Measurements from ENCODE around the gene MPZL2. TPM values are rescaled to one million over a fixed set of nuclear protein-coding genes. Genes with fewer than 3 reads are reported as not detected.

MPZL2 gene
- total RNA-seq, 1 experiment from 2014 or later: 1.2 TPM

DNA sequence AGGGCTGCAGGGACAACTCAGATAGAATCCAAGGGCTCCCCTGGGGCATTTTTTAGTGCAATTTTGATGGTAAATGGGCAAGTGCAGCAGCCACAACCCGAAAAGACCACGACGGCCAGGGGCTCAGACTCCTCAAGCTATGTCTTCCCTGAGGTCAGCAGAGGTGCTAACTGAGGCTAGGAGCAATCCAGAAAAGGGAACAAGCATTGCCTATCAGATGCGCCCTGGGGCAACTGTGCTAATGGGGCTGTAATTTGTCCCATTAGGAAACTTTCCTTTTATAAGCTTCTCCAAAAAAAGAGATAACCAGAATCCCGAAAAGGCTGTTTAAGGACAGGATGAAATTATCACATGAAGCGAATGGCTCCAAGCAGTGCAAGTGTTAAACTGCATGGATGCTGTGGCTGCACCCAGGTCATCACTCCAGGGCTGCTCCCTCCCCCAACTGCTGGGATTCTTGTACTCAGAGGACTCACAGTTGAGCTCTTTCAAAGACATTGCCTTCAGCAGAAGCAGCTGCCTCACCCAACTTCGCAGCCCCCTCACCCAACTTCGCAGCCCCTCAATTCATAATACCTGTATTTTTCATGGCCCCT, 37.6 kb upstream of the MPZL2 start (continued):
- TF ChIP-seq, protein P1, sequence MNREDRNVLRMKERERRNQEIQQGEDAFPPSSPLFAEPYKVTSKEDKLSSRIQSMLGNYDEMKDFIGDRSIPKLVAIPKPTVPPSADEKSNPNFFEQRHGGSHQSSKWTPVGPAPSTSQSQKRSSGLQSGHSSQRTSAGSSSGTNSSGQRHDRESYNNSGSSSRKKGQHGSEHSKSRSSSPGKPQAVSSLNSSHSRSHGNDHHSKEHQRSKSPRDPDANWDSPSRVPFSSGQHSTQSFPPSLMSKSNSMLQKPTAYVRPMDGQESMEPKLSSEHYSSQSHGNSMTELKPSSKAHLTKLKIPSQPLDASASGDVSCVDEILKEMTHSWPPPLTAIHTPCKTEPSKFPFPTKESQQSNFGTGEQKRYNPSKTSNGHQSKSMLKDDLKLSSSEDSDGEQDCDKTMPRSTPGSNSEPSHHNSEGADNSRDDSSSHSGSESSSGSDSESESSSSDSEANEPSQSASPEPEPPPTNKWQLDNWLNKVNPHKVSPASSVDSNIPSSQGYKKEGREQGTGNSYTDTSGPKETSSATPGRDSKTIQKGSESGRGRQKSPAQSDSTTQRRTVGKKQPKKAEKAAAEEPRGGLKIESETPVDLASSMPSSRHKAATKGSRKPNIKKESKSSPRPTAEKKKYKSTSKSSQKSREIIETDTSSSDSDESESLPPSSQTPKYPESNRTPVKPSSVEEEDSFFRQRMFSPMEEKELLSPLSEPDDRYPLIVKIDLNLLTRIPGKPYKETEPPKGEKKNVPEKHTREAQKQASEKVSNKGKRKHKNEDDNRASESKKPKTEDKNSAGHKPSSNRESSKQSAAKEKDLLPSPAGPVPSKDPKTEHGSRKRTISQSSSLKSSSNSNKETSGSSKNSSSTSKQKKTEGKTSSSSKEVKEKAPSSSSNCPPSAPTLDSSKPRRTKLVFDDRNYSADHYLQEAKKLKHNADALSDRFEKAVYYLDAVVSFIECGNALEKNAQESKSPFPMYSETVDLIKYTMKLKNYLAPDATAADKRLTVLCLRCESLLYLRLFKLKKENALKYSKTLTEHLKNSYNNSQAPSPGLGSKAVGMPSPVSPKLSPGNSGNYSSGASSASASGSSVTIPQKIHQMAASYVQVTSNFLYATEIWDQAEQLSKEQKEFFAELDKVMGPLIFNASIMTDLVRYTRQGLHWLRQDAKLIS (CRISPR knock-in tag; IDR thresholded peaks at IDR 0.05; ENCODE audit: borderline replicate concordance): no peak
- TF ChIP-seq ELF4 (CRISPR knock-in tag; IDR thresholded peaks at IDR 0.05; ENCODE audit: low read depth) (no peak), SMAD3 (CRISPR knock-in tag; IDR thresholded peaks at IDR 0.05; ENCODE audit: borderline replicate concordance) (no peak), ZSCAN18 (CRISPR knock-in tag; IDR thresholded peaks at IDR 0.05) (no peak)

- Mint-ChIP-seq H3K4me1 (peaks cover 7% of the 10 kb centered on the region; the same call in 1 of the 2 replicates), H3K27ac (no peak overlapping the region), H3K27me3 (ENCODE audit: low read depth) (peaks cover 16% of the 10 kb centered on the region), H3K4me3 (no peak overlapping the region), H3K36me3 (no peaks in the 10 kb centered on the region), H3K9me3 (no peaks in the 10 kb centered on the region)
- no peak for DNase-seq (ENCODE audit: low spot score)
- CTCF ChIA-PET: interaction anchor here (0.6 to 2.1 kb wide), 47 partner anchors 9 to 349 kb away, joined by 3 to 41 read pairs (median 4); partner anchors contain the start of genes CD3E, MPZL2, MPZL3 and SCN4B
- POLR2A ChIA-PET: no interaction called here
- ATAC-seq: peak; percentile 73
- TF ChIP-seq ZNF671 (CRISPR knock-in tag; IDR thresholded peaks at IDR 0.05) (no peak), TCF7 (CRISPR knock-in tag; IDR thresholded peaks at IDR 0.05; ENCODE audit: low read depth) (no peak), ZNF532 (CRISPR knock-in tag; IDR thresholded peaks at IDR 0.05; ENCODE audit: borderline replicate concordance) (no peak), ZNF416 (CRISPR knock-in tag; IDR thresholded peaks at IDR 0.05) (no peak), RELA (CRISPR knock-in tag; IDR thresholded peaks at IDR 0.05; ENCODE audit: borderline replicate concordance) (no peak), ZNF423 (CRISPR knock-in tag; IDR thresholded peaks at IDR 0.05) (no peak), MLX (CRISPR knock-in tag; IDR thresholded peaks at IDR 0.05) (no peak), ZNF317 (CRISPR knock-in tag; IDR thresholded peaks at IDR 0.05; ENCODE audit: borderline replicate concordance, low read depth) (no peak), NR3C1 (CRISPR knock-in tag; conservative IDR thresholded peaks at IDR 0.05; ENCODE audit: low read depth) (no peak), HMGA2 (CRISPR knock-in tag; IDR thresholded peaks at IDR 0.05) (no peak), ESRRA (CRISPR knock-in tag; IDR thresholded peaks at IDR 0.05; ENCODE audit: borderline replicate concordance) (no peak), CREM (CRISPR knock-in tag; IDR thresholded peaks at IDR 0.05) (no peak), JAZF1 (CRISPR knock-in tag; IDR thresholded peaks at IDR 0.05) (no peak), FOXK1 (CRISPR knock-in tag; IDR thresholded peaks at IDR 0.05) (no peak), NFYB (CRISPR knock-in tag; conservative IDR thresholded peaks at IDR 0.05; ENCODE audit: low read depth) (no peak)
- TF ChIP-seq, protein P2, sequence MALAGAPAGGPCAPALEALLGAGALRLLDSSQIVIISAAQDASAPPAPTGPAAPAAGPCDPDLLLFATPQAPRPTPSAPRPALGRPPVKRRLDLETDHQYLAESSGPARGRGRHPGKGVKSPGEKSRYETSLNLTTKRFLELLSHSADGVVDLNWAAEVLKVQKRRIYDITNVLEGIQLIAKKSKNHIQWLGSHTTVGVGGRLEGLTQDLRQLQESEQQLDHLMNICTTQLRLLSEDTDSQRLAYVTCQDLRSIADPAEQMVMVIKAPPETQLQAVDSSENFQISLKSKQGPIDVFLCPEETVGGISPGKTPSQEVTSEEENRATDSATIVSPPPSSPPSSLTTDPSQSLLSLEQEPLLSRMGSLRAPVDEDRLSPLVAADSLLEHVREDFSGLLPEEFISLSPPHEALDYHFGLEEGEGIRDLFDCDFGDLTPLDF (CRISPR knock-in tag; IDR thresholded peaks at IDR 0.05): no peak
- TF ChIP-seq, protein P3, sequence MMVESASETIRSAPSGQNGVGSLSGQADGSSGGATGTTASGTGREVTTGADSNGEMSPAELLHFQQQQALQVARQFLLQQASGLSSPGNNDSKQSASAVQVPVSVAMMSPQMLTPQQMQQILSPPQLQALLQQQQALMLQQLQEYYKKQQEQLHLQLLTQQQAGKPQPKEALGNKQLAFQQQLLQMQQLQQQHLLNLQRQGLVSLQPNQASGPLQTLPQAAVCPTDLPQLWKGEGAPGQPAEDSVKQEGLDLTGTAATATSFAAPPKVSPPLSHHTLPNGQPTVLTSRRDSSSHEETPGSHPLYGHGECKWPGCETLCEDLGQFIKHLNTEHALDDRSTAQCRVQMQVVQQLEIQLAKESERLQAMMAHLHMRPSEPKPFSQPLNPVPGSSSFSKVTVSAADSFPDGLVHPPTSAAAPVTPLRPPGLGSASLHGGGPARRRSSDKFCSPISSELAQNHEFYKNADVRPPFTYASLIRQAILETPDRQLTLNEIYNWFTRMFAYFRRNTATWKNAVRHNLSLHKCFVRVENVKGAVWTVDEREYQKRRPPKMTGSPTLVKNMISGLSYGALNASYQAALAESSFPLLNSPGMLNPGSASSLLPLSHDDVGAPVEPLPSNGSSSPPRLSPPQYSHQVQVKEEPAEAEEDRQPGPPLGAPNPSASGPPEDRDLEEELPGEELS (CRISPR knock-in tag; IDR thresholded peaks at IDR 0.05): no peak
Observed at GRCh38 chr11:118295815-118296454, 31.8 kb upstream of the MPZL2 start.

Measured in WTC11 (cell line).